Measurements from ENCODE around the gene DIPK2A. TPM values are rescaled to one million over a fixed set of nuclear protein-coding genes. Genes with fewer than 3 reads are reported as not detected.

Gene DIPK2A
- polyA plus RNA-seq, 1 of the 3 experiments (the other 2 are of a cell fraction): 0.03 TPM

DNA sequence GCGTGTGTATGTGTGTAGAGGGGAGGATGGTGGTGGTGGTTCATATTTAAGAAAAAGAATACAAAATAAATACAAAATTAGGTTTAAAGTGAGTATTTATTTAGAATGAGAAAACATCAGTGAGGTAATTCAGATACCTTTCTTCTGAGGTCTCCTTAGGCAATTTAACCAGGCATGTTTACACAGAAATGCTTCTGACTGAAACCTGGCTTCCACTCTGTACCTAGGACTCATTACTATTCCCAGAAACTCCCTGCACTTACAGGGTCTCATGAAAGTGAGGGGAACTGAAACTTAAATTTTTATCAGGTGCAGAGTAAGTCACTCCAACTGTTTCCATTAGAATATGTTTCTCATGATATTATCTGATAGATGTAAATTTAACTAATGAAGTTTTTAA is 10.3 kb upstream of the DIPK2A start:
- no peak overlapping the region for H2AFZ ChIP-seq (ENCODE audit: low read depth)
- POLR2A ChIA-PET: no interaction called here
- WGBS (ENCODE audit: low lambda C conversion rate): 5% methylated on average over 1 of the region's 1 CpG
- DNase-seq: no peak
- no peak overlapping the region for H3K9ac ChIP-seq
- H3K27ac ChIP-seq (ENCODE audit: low read depth in 2 of 2, low read length in 1 of 2): no peak overlapping the region
- H4K20me1 ChIP-seq (ENCODE audit: insufficient read depth): no peaks in the 10 kb centered on the region
- H3K79me2 ChIP-seq (ENCODE audit: insufficient read depth): no peaks in the 10 kb centered on the region
- TF ChIP-seq FOXJ3 (CRISPR knock-in tag; IDR thresholded peaks at IDR 0.05): no peak
- TF ChIP-seq, protein P1, sequence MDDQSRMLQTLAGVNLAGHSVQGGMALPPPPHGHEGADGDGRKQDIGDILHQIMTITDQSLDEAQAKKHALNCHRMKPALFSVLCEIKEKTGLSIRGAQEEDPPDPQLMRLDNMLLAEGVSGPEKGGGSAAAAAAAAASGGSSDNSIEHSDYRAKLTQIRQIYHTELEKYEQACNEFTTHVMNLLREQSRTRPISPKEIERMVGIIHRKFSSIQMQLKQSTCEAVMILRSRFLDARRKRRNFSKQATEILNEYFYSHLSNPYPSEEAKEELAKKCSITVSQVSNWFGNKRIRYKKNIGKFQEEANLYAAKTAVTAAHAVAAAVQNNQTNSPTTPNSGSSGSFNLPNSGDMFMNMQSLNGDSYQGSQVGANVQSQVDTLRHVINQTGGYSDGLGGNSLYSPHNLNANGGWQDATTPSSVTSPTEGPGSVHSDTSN (IDR thresholded peaks at IDR 0.05): no peak
- no peak for TF ChIP-seq FOXM1 (IDR thresholded peaks at IDR 0.05; ENCODE audit: low read depth)
- TF ChIP-seq, protein P2, sequence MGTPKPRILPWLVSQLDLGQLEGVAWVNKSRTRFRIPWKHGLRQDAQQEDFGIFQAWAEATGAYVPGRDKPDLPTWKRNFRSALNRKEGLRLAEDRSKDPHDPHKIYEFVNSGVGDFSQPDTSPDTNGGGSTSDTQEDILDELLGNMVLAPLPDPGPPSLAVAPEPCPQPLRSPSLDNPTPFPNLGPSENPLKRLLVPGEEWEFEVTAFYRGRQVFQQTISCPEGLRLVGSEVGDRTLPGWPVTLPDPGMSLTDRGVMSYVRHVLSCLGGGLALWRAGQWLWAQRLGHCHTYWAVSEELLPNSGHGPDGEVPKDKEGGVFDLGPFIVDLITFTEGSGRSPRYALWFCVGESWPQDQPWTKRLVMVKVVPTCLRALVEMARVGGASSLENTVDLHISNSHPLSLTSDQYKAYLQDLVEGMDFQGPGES (IDR thresholded peaks at IDR 0.05; ENCODE audit: low read depth, low read length): no peak
- no peak for TF ChIP-seq ELF1 (IDR thresholded peaks at IDR 0.05)
- TF ChIP-seq YY1 (IDR thresholded peaks at IDR 0.05; ENCODE audit: low read depth): no peak
- no peak for TF ChIP-seq RAD21 (IDR thresholded peaks at IDR 0.05; ENCODE audit: low read length)
- TF ChIP-seq, protein P3, sequence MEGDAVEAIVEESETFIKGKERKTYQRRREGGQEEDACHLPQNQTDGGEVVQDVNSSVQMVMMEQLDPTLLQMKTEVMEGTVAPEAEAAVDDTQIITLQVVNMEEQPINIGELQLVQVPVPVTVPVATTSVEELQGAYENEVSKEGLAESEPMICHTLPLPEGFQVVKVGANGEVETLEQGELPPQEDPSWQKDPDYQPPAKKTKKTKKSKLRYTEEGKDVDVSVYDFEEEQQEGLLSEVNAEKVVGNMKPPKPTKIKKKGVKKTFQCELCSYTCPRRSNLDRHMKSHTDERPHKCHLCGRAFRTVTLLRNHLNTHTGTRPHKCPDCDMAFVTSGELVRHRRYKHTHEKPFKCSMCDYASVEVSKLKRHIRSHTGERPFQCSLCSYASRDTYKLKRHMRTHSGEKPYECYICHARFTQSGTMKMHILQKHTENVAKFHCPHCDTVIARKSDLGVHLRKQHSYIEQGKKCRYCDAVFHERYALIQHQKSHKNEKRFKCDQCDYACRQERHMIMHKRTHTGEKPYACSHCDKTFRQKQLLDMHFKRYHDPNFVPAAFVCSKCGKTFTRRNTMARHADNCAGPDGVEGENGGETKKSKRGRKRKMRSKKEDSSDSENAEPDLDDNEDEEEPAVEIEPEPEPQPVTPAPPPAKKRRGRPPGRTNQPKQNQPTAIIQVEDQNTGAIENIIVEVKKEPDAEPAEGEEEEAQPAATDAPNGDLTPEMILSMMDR (IDR thresholded peaks at IDR 0.05): no peak
- no peak for TF ChIP-seq GABPA (IDR thresholded peaks at IDR 0.05; ENCODE audit: low read depth)
- no peak for TF ChIP-seq MXI1 (IDR thresholded peaks at IDR 0.05; ENCODE audit: low read depth, low read length)
- no peak for TF ChIP-seq GATA2 (CRISPR knock-in tag; IDR thresholded peaks at IDR 0.05)
- no peaks in the 10 kb centered on the region for H3F3A ChIP-seq (replicated peaks; ENCODE audit: insufficient read depth)
- no peaks in the 10 kb centered on the region for H3K36me3 ChIP-seq (replicated peaks in 1 of 2; ENCODE audit: control insufficient read depth in 1 of 2, insufficient read depth in 2 of 2, low read length in 1 of 2)
- no peaks in the 10 kb centered on the region for H3K9me3 ChIP-seq
- CTCF ChIA-PET: interaction anchor here (0.7 kb wide), 1 partner anchor 186 kb away, joined by 3 read pairs; no protein-coding TSS in a partner anchor
- H3K4me1 ChIP-seq (ENCODE audit: control insufficient read depth in 1 of 2, insufficient read depth in 2 of 2, low read depth in 1 of 2, low read length in 1 of 2): no peaks in the 10 kb centered on the region
- H3K9me2 ChIP-seq: no peaks in the 10 kb centered on the region
- no peak overlapping the region for H3K4me2 ChIP-seq
- H3K4me3 ChIP-seq (ENCODE audit: low read depth in 2 of 2, low read length in 1 of 2): no peak overlapping the region
- H3K27me3 ChIP-seq (ENCODE audit: insufficient read depth): no peaks in the 10 kb centered on the region

DNA sequence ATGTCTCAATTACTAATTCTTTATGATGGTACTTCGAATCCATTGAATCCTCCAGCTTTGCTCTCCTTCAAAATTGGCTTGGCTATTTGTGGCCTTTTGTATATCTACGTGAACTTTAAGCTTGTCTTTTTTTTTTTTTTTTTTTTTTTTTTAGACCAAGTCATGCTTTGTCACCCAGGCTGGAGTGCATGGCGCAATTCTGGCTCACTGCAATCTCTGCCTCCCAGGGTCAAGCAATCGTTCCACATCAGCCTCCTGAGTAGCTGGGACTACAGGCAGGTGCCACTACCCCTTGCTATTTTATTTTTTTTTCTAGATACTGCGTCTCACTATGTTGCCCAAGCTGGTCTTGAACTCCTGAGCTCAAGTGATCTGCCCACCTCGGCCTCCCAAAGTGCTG is 7.7 kb upstream of the DIPK2A start:
- Histone ChIP-seq H3K4me1 (ENCODE audit: control insufficient read depth in 1 of 2, insufficient read depth in 2 of 2, low read depth in 1 of 2, low read length in 1 of 2) (no peaks in the 10 kb centered on the region), H3K27me3 (ENCODE audit: insufficient read depth) (no peaks in the 10 kb centered on the region; the same call in 1 of the 2 replicates), H3K27ac (ENCODE audit: low read depth in 2 of 2, low read length in 1 of 2) (no peak overlapping the region), H3K79me2 (ENCODE audit: insufficient read depth) (no peaks in the 10 kb centered on the region), H3K4me2 (no peak overlapping the region), H4K20me1 (ENCODE audit: insufficient read depth) (no peaks in the 10 kb centered on the region), H3K9ac (no peak overlapping the region), H3K4me3 (ENCODE audit: low read depth in 2 of 2, low read length in 1 of 2) (no peak overlapping the region), H2AFZ (ENCODE audit: low read depth) (no peak overlapping the region), H3K9me2 (no peaks in the 10 kb centered on the region), H3K9me3 (no peaks in the 10 kb centered on the region), H3F3A (replicated peaks; ENCODE audit: insufficient read depth) (no peaks in the 10 kb centered on the region), H3K36me3 (replicated peaks in 1 of 2; ENCODE audit: control insufficient read depth in 1 of 2, insufficient read depth in 2 of 2, low read length in 1 of 2) (no peaks in the 10 kb centered on the region)
- no peak for DNase-seq
- ChIA-PET POLR2A (no interaction called here), CTCF (no interaction called here)
- TF ChIP-seq RFX5 (IDR thresholded peaks at IDR 0.05; ENCODE audit: low read length) (no peak), RAD21 (IDR thresholded peaks at IDR 0.05; ENCODE audit: low read length) (no peak), FOXJ3 (CRISPR knock-in tag; IDR thresholded peaks at IDR 0.05) (no peak), NRF1 (IDR thresholded peaks at IDR 0.05; ENCODE audit: low read depth, low read length) (no peak), RCOR1 (IDR thresholded peaks at IDR 0.05; ENCODE audit: low read length) (no peak)
- TF ChIP-seq, protein P4, sequence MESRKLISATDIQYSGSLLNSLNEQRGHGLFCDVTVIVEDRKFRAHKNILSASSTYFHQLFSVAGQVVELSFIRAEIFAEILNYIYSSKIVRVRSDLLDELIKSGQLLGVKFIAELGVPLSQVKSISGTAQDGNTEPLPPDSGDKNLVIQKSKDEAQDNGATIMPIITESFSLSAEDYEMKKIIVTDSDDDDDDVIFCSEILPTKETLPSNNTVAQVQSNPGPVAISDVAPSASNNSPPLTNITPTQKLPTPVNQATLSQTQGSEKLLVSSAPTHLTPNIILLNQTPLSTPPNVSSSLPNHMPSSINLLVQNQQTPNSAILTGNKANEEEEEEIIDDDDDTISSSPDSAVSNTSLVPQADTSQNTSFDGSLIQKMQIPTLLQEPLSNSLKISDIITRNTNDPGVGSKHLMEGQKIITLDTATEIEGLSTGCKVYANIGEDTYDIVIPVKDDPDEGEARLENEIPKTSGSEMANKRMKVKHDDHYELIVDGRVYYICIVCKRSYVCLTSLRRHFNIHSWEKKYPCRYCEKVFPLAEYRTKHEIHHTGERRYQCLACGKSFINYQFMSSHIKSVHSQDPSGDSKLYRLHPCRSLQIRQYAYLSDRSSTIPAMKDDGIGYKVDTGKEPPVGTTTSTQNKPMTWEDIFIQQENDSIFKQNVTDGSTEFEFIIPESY (IDR thresholded peaks at IDR 0.05; ENCODE audit: borderline replicate concordance, low read depth): no peak
- TF ChIP-seq, protein P5, sequence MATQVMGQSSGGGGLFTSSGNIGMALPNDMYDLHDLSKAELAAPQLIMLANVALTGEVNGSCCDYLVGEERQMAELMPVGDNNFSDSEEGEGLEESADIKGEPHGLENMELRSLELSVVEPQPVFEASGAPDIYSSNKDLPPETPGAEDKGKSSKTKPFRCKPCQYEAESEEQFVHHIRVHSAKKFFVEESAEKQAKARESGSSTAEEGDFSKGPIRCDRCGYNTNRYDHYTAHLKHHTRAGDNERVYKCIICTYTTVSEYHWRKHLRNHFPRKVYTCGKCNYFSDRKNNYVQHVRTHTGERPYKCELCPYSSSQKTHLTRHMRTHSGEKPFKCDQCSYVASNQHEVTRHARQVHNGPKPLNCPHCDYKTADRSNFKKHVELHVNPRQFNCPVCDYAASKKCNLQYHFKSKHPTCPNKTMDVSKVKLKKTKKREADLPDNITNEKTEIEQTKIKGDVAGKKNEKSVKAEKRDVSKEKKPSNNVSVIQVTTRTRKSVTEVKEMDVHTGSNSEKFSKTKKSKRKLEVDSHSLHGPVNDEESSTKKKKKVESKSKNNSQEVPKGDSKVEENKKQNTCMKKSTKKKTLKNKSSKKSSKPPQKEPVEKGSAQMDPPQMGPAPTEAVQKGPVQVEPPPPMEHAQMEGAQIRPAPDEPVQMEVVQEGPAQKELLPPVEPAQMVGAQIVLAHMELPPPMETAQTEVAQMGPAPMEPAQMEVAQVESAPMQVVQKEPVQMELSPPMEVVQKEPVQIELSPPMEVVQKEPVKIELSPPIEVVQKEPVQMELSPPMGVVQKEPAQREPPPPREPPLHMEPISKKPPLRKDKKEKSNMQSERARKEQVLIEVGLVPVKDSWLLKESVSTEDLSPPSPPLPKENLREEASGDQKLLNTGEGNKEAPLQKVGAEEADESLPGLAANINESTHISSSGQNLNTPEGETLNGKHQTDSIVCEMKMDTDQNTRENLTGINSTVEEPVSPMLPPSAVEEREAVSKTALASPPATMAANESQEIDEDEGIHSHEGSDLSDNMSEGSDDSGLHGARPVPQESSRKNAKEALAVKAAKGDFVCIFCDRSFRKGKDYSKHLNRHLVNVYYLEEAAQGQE (IDR thresholded peaks at IDR 0.05; ENCODE audit: low read depth, low read length): no peak
- WGBS (ENCODE audit: low lambda C conversion rate): 6% methylated on average over 6 of the region's 6 CpGs
